Endodermal cell (in vitro differentiated cells): ENCODE measurements around the gene NUDCD3. TPM values are rescaled to one million over a fixed set of nuclear protein-coding genes. Genes with fewer than 3 reads are reported as not detected.

Experiments used
- DNase-seq: peaks from one replicate; pipeline ENCODE4 v3.0.0-alpha.2; 2017
- H3K27ac ChIP-seq: 2 replicates; pipeline ENCODE4 v1.5.1; 2013; ENCODE audit warnings: mild to moderate bottlenecking, low read depth, low read length, moderate library complexity
- H3K27me3 ChIP-seq: 2 replicates; pipeline ENCODE4 v1.6.1; 2013; ENCODE audit warnings: mild to moderate bottlenecking, low read length, moderate library complexity; ENCODE audit not compliant: insufficient read depth, control insufficient read depth, poor library complexity, severe bottlenecking
- H3K36me3 ChIP-seq: 2 replicates; pipeline ENCODE4 v1.7.0; 2013; ENCODE audit warnings: mild to moderate bottlenecking, low read length, moderate library complexity; ENCODE audit not compliant: control insufficient read depth, insufficient read depth
- H3K4me1 ChIP-seq: one replicate; pipeline ENCODE4 v1.7.0; 2013; ENCODE audit warnings: low read length; ENCODE audit not compliant: control insufficient read depth, insufficient read depth
- H3K4me3 ChIP-seq: 2 replicates; pipeline ENCODE4 v1.5.1; 2013; ENCODE audit warnings: mild to moderate bottlenecking, low read length, moderate library complexity
- H3K9ac ChIP-seq: 2 replicates; pipeline ENCODE4 v1.6.1; 2013; ENCODE audit warnings: mild to moderate bottlenecking, low read length, moderate library complexity; ENCODE audit not compliant: poor library complexity, severe bottlenecking; ENCODE audit errors: extremely low read depth
- H3K9me3 ChIP-seq: 2 replicates; pipeline ENCODE4 v1.6.1; 2013; ENCODE audit warnings: mild to moderate bottlenecking, low read length, moderate library complexity; ENCODE audit not compliant: control insufficient read depth
- H3K27ac Mint-ChIP-seq: 2 replicates; pipeline ENCODE4 v1.8.0; 2020; ENCODE audit warnings: mixed read lengths
- H3K27me3 Mint-ChIP-seq: 2 replicates; pipeline ENCODE4 v1.8.0; 2021; ENCODE audit warnings: mild to moderate bottlenecking, mixed read lengths; ENCODE audit not compliant: insufficient read depth
- H3K36me3 Mint-ChIP-seq: 2 replicates; pipeline ENCODE4 v1.8.0; 2020; ENCODE audit warnings: low read depth, mixed read lengths
- H3K4me1 Mint-ChIP-seq: 2 replicates; pipeline ENCODE4 v1.8.0; 2020; ENCODE audit warnings: mixed read lengths
- H3K4me3 Mint-ChIP-seq: 2 replicates; pipeline ENCODE4 v1.8.0; 2020; ENCODE audit warnings: mild to moderate bottlenecking, moderate library complexity, mixed read lengths
- H3K9me3 Mint-ChIP-seq: 2 replicates; pipeline ENCODE4 v1.8.0; 2020; ENCODE audit warnings: mild to moderate bottlenecking, mixed read lengths
- WGBS, 2 experiments: methylation state at CpG; one replicate each; pipeline versions ENCODE4 v1.1.5 to v1.1.7; 2013; ENCODE audit warnings: missing lambda C conversion rate in 2 of 2, mixed read lengths in 1 of 2; ENCODE audit not compliant: insufficient coverage in 1 of 2, insufficient read length in 1 of 2; 5-methylcytosine and 5-hydroxymethylcytosine counted together
- total RNA-seq, 2 donors: library from RNA; stranded (reverse); fragmentation: NEBNext Ultra II Directional in 1 of 2; extraction: Animal tissue kit (Norgen Biotek cat#: 25700) in 1 of 2; gene quantifications; 2 replicates in 1 of 2; 3 replicates in 1 of 2; pipeline ENCODE4 v1.2.1, GENCODE V29; 2021
- TF ChIP-seq, protein P1 (sequence below): fragments of 200-600 bp; sonication (generic); conservative IDR thresholded peaks from 2 replicates; pipeline ENCODE4 v1.5.0; 2021; ENCODE audit warnings: antibody characterized with exemption, mild to moderate bottlenecking

NUDCD3 gene
- total RNA-seq, 2 donors from 2014 or later: 80.8 to 116 TPM

DNA sequence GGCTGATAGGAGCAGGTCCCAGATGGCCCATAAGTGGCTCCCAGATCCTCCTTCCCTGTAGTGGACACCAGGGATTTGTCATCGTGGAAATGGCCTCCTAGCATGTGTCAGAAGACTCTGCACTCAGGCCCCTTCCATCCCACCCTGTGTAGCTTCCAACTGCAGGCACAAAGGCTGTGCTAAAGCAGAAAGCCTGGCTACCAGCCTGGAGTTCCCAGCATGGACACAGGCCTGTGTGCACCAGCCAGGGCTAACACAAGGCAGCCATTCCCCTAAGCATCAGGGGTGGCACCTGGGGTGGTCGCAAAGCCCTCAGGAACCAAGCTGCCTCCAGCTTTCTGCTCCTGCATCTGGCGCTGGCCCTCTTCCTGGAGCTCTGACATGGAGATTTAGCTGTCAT is 160.6 kb downstream of the NUDCD3 start:
- Mint-ChIP-seq H3K27ac (no peak overlapping the region), H3K9me3 (no peaks in the 10 kb centered on the region), H3K36me3 (no peaks in the 10 kb centered on the region), H3K4me1 (peaks cover 3% of the 10 kb centered on the region), H3K4me3 (no peak overlapping the region), H3K27me3 (peaks cover 40% of the 10 kb centered on the region)
- 79 to 85% methylated on average over 2 to 3 of the region's 3 CpGs for WGBS, 2 experiments
- H3K9me3 ChIP-seq: no peaks in the 10 kb centered on the region
- DNase-seq: no peak
- no peak overlapping the region for H3K9ac ChIP-seq
- H3K4me1 ChIP-seq: no peaks in the 10 kb centered on the region
- peaks cover 33% of the 10 kb centered on the region for H3K27me3 ChIP-seq
- TF ChIP-seq, protein P1, sequence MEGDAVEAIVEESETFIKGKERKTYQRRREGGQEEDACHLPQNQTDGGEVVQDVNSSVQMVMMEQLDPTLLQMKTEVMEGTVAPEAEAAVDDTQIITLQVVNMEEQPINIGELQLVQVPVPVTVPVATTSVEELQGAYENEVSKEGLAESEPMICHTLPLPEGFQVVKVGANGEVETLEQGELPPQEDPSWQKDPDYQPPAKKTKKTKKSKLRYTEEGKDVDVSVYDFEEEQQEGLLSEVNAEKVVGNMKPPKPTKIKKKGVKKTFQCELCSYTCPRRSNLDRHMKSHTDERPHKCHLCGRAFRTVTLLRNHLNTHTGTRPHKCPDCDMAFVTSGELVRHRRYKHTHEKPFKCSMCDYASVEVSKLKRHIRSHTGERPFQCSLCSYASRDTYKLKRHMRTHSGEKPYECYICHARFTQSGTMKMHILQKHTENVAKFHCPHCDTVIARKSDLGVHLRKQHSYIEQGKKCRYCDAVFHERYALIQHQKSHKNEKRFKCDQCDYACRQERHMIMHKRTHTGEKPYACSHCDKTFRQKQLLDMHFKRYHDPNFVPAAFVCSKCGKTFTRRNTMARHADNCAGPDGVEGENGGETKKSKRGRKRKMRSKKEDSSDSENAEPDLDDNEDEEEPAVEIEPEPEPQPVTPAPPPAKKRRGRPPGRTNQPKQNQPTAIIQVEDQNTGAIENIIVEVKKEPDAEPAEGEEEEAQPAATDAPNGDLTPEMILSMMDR: no peak
- H3K4me3 ChIP-seq: no peak overlapping the region
- H3K36me3 ChIP-seq: no peaks in the 10 kb centered on the region
- H3K27ac ChIP-seq: no peak overlapping the region

Other genes starting within 250 kb of the NUDCD3 start
- gene CAMK2B, start 165.1 kb downstream of the NUDCD3 start, total RNA-seq: under 1 TPM in 1 of 2 donors, not detected in 1; 0.26 TPM
- gene NPC1L1, start 50.7 kb upstream of the NUDCD3 start, total RNA-seq: 1 to 10 TPM; 2.7 to 3.1 TPM
- 10 to 100 TPM; 73.6 to 79.2 TPM for gene DDX56, start 83.2 kb upstream of the NUDCD3 start, total RNA-seq
- 100 to 1,000 TPM in 1 of 2 donors, 10 to 100 TPM in 1; 75.4 to 109 TPM for gene TMED4, start 91.6 kb upstream of the NUDCD3 start, total RNA-seq
- gene OGDH, start 116.0 kb upstream of the NUDCD3 start, total RNA-seq: 10 to 100 TPM; 82.5 to 96.0 TPM